ENCODE measurements around the gene NUDT16L1.

DNA sequence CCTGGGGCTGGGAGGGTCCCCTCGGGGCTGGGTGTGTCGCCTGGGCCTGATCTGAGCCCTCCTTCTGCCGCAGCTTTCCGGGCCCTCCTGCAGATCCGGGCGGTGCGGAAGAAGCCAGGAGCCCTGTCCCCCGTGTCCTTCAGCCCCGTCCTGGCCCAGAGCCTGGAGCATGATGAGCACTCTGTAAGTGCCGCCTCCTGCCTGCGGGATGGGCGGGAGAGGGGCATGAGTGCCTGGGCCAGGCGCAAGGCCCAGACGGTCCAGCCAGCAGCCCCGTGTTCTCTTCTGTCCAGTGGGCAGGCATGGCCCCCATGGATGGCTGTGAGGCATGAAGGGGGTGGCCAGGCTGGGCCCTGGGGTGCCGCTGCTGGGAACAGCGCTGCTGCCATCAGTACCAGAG lies 16.0 kb upstream of the NUDT16L1 start:
- TF ChIP-seq CTCF (IDR thresholded peaks at IDR 0.05; ENCODE audit: low read depth, low read length) (no peak), MAX (IDR thresholded peaks at IDR 0.05; ENCODE audit: low read depth, low read length) (no peak), POLR2A (IDR thresholded peaks at IDR 0.05; ENCODE audit: extremely low read depth, insufficient read length) (no peak), MYC (IDR thresholded peaks at IDR 0.05; ENCODE audit: low read depth, low read length) (no peak)
